Ovary (tissue), 3 donors: Measurements from ENCODE around the gene CACNA1A.

ENCODE experiments used
- EP300 ChIP-seq: sonication (generic); formaldehyde crosslinking; IDR thresholded peaks from one replicate; pipeline ENCODE4 v1.6.1; 2017; ENCODE audit warnings: antibody characterized with exemption
- POLR2A ChIP-seq: fragments of 450-650 bp; IDR thresholded peaks from one replicate; pipeline ENCODE4 v1.6.1; 2017; ENCODE audit warnings: antibody characterized with exemption, mild to moderate bottlenecking, moderate library complexity
- TF ChIP-seq, protein P1 (sequence below), 3 donors: fragments of 450-650 bp in 2 of 3; fragments of 200-600 bp in 1 of 3; IDR thresholded peaks; one replicate each; pipeline versions ENCODE4 v1.5.1 to v1.8.0; 2016 to 2022; ENCODE audit warnings: antibody characterized with exemption in 3 of 3, mild to moderate bottlenecking in 1 of 3
- donor health status: DM: no; HTN: no; CAD: no.

DNA sequence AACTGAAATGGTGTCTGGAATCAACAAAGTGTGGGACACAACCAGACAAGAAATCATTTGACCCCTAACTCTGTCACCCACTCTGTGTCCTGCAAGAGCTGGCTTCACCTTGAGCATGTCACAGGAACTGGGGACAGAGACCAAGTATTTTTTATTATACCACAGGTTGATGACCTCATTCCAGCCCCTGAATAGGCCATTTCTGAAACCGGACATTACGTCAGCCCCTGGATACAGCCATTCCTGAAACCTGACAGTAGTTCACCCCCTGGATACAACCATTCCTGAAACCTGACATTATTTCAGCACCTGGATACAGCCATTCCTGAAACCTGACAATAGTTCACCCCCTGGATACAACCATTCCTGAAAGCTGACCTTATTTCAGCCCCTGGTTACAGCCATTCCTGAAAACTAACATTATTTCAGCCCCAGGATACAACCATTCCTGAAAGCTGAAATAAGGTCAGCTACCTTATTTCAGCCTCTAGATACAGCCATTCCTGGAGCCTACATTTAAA is 47.7 kb upstream of the CACNA1A start:
- TF ChIP-seq EP300 (no peak), POLR2A (no peak)
- TF ChIP-seq, protein P1, sequence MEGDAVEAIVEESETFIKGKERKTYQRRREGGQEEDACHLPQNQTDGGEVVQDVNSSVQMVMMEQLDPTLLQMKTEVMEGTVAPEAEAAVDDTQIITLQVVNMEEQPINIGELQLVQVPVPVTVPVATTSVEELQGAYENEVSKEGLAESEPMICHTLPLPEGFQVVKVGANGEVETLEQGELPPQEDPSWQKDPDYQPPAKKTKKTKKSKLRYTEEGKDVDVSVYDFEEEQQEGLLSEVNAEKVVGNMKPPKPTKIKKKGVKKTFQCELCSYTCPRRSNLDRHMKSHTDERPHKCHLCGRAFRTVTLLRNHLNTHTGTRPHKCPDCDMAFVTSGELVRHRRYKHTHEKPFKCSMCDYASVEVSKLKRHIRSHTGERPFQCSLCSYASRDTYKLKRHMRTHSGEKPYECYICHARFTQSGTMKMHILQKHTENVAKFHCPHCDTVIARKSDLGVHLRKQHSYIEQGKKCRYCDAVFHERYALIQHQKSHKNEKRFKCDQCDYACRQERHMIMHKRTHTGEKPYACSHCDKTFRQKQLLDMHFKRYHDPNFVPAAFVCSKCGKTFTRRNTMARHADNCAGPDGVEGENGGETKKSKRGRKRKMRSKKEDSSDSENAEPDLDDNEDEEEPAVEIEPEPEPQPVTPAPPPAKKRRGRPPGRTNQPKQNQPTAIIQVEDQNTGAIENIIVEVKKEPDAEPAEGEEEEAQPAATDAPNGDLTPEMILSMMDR (IDR thresholded peaks at IDR 0.05), result no peak
